HEK293T (cell line): ENCODE results near the gene ZNF618.

Experiments
- CTCF ChIA-PET: fragments of 350-600 bp; formaldehyde crosslinking; extraction: SDS; loops from one replicate; lab custom pipeline; 2021; ENCODE audit warnings: antibody characterized with exemption, inconsistent platforms; lab: Yijun Ruan, JAX
- POLR2A ChIA-PET: fragments of 350-600 bp; formaldehyde crosslinking; extraction: SDS; loops from one replicate; lab custom pipeline; 2020; ENCODE audit warnings: antibody characterized with exemption, inconsistent platforms; lab: Yijun Ruan, JAX
- DNase-seq: peaks from one replicate; pipeline ENCODE4 v3.0.0; 2012; ENCODE audit warnings: mixed read lengths; ENCODE audit errors: extremely low spot score
- ARNT ChIP-seq: fragments of 450-650 bp; IDR thresholded peaks from 2 replicates; pipeline ENCODE4 v1.6.1; 2017; ENCODE audit warnings: mild to moderate bottlenecking
- BHLHE40 ChIP-seq: fragments of 450-650 bp; IDR thresholded peaks from 2 replicates; pipeline ENCODE4 v1.6.1; 2016; ENCODE audit warnings: mild to moderate bottlenecking, moderate library complexity, borderline replicate concordance
- CTBP1 ChIP-seq: fragments of 450-650 bp; IDR thresholded peaks from 2 replicates; pipeline ENCODE4 v1.6.1; 2016; ENCODE audit warnings: borderline replicate concordance
- ELF4 ChIP-seq: fragments of 450-650 bp; IDR thresholded peaks from 2 replicates; pipeline ENCODE4 v1.6.1; 2017; ENCODE audit warnings: antibody characterized with exemption
- FOXA1 ChIP-seq: fragments of 450-650 bp; IDR thresholded peaks from 2 replicates; pipeline ENCODE4 v1.6.1; 2016; ENCODE audit warnings: mild to moderate bottlenecking
- FOXK2 ChIP-seq: fragments of 450-650 bp; IDR thresholded peaks from 2 replicates; pipeline ENCODE4 v1.6.1; 2016; ENCODE audit warnings: mild to moderate bottlenecking
- FOXM1 ChIP-seq: fragments of 450-650 bp; IDR thresholded peaks from 2 replicates; pipeline ENCODE4 v1.6.1; 2017; ENCODE audit warnings: mild to moderate bottlenecking, borderline replicate concordance
- HDGF ChIP-seq: fragments of 450-650 bp; IDR thresholded peaks from 2 replicates; pipeline ENCODE4 v1.6.1; 2017; ENCODE audit warnings: antibody characterized with exemption, borderline replicate concordance
- L3MBTL2 ChIP-seq: fragments of 450-650 bp; conservative IDR thresholded peaks from 2 replicates; pipeline ENCODE4 v1.6.1; 2016; ENCODE audit warnings: mild to moderate bottlenecking
- LEF1 ChIP-seq: fragments of 450-650 bp; IDR thresholded peaks from 2 replicates; pipeline ENCODE4 v1.6.1; 2017; ENCODE audit warnings: mild to moderate bottlenecking, borderline replicate concordance
- NFRKB ChIP-seq: fragments of 450-650 bp; IDR thresholded peaks from 2 replicates; pipeline ENCODE4 v1.6.1; 2016; ENCODE audit warnings: mild to moderate bottlenecking, moderate library complexity
- PKNOX1 ChIP-seq: fragments of 450-650 bp; IDR thresholded peaks from 2 replicates; pipeline ENCODE4 v1.6.1; 2016
- SP1 ChIP-seq: fragments of 450-650 bp; IDR thresholded peaks from 2 replicates; pipeline ENCODE4 v1.6.1; 2017
- SUZ12 ChIP-seq: fragments of 450-650 bp; IDR thresholded peaks from 2 replicates; pipeline ENCODE4 v1.6.1; 2016; ENCODE audit warnings: mild to moderate bottlenecking
- TARDBP ChIP-seq: fragments of 450-650 bp; IDR thresholded peaks from 2 replicates; pipeline ENCODE4 v1.6.1; 2016
- ZNF384 ChIP-seq: fragments of 450-650 bp; IDR thresholded peaks from 2 replicates; pipeline ENCODE4 v1.6.1; 2016

The ZNF618 gene

DNA sequence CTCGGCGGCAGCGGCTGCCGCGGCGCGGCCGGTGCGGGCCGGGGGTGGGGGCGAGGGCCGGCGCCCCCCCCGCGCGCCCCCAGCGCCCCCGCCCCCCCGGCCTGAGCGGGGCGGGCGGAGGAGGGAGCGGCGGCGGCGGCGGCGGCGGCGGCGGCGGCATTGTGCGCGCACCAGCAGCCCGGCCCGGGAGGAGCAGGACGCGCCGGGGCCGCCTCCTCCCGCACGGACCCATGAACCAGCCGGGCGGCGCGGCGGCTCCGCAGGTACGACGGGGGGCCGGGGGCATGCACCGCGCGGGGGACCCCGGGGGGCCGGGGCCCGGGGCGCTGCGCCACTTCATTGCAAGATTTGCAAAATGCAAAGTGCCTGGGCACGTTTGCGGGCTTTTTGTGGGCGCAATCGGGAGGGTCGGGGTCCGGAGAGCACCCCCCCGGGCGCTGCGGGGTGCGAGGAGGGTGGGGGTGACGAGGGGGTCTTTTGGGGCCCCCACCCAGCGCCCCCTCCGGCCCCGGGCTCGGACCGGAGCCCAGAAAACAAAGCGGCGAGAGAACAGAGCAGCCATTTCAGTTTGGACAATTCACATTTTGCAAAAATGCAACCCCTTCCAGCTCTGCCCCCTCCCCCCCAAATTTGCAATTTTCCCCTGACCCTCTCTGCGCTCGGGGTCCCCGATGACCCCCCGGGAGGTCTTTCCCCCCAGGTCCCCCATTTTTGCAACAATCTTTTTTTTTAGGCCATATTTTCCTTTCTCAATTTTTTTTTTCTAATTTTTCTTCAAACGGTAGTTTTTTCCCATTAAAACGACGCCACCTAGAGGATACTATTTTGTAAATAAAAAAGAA lies at the start of gene ZNF618:
TSS of gene ZNF618 (plus strand) at position 159 of the 842 bp plus-strand sequence. CDS start at position 231, 72 bp downstream.
- POLR2A ChIA-PET, result no interaction called here
- peak; percentile 65 for DNase-seq
- CTCF ChIA-PET, result interaction anchor here (0.7 to 0.8 kb wide), 2 partner anchors 15 to 91 kb away, joined by 3 to 11 read pairs; no protein-coding TSS in a partner anchor
- TF ChIP-seq ZNF384, result peak; percentile 79
- no peak for TF ChIP-seq SP1

GRCh38 chr9:113828221-113828620 lies 47.9 kb upstream of the ZNF618 start:
- POLR2A ChIA-PET, result no interaction called here
- DNase-seq, result no peak
- CTCF ChIA-PET, result no interaction called here
- TF ChIP-seq TARDBP (no peak), SP1 (no peak), CTBP1 (no peak), ARNT (no peak), SUZ12 (no peak)

DNA sequence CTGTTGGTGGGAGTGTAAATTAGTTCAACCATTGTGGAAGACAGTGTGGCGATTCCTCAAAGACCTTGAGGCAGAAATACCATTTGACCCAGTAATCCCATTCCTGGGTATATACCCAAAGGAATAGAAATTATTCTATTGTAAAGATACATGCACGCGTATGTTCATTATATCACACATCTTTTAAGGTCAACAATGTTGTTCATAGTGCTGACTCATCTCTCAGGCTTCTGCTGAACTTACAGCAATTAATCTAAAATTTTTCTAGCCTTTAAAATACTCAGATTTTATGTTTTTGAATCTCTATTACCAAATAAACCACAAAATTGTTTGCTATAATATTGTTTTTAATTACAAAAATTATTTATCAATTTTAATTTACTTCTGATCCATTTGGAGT lies 38.8 kb upstream of the ZNF618 start:
- ChIA-PET CTCF (no interaction called here), POLR2A (no interaction called here)
- DNase-seq, result no peak
- TF ChIP-seq SUZ12 (no peak), FOXK2 (no peak), ARNT (no peak), FOXM1 (no peak), HDGF (no peak), FOXA1 (no peak), NFRKB (no peak), L3MBTL2 (no peak), SP1 (no peak), ELF4 (no peak), BHLHE40 (no peak), CTBP1 (no peak), PKNOX1 (no peak)

DNA sequence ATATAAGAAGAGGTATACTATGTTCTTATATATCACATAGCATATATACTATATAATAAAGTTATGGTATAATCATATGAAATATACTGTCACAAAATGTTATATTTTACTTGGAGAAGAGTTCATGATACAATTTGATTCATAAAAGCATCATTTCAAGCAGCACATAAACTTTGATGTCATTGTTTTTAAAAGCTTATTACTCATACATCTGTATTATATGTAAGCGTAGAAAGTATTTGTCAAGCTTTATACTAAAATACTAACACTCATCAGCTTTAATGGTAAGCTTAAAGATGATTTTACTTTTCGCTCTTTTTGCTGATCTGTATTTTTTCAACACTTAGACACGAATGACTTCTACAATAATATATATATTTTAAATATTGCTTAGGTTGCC lies 34.0 kb upstream of the ZNF618 start:
- DNase-seq, result no peak
- no peak for TF ChIP-seq FOXK2
- POLR2A ChIA-PET, result no interaction called here
- CTCF ChIA-PET, result interaction anchor here (1.0 kb wide), 1 partner anchor 34 kb away, joined by 3 read pairs; no protein-coding TSS in a partner anchor

DNA sequence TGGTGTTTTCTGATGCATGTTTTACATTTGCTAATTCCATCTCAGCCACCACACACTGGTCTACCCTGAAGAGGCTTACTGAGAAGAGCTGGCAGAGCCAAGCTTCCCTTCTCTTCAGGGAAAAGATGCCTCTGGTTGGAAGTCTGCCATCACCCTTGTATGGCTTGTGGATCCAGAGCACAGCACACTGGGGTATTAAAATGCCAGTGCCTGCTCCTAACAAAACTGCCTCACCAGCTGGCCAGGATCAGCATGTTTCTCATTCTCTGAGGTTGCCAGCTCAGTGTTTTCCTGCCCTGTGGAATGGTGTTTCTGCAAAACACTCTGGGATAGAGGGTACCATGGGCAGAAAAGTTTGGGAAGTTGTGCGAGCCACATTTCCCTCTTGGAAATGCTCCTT lies 31.6 kb upstream of the ZNF618 start:
- TF ChIP-seq FOXK2 (no peak), NFRKB (no peak), HDGF (no peak), PKNOX1 (no peak), FOXM1 (no peak)
- no peak for DNase-seq
- POLR2A ChIA-PET, result no interaction called here
- CTCF ChIA-PET, result no interaction called here

DNA sequence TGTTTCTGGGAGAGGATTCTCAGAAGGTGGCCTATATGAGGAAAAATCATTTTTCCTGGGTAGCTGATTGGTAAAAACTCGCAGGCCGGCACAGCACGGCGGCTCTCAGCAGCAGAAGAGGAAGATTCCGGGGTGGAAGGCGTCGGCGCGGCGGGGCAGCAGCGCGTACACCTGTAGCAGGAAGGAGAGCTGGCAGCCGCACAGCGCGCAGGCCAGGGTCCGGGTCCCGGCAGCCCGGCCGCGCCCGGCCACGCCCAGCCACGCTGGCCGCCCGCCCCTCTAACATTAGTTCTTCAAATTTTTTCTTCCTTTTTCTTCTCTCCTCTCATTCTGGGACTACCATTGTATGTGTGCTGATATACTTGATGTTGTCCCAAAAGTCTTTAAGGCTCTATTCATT lies 24.8 kb upstream of the ZNF618 start:
- DNase-seq, result no peak
- no peak for TF ChIP-seq FOXA1
- no peak for TF ChIP-seq HDGF
- no peak for TF ChIP-seq NFRKB
- no peak for TF ChIP-seq ELF4
- TF ChIP-seq FOXM1, result no peak
- ChIA-PET CTCF (no interaction called here), POLR2A (no interaction called here)

DNA sequence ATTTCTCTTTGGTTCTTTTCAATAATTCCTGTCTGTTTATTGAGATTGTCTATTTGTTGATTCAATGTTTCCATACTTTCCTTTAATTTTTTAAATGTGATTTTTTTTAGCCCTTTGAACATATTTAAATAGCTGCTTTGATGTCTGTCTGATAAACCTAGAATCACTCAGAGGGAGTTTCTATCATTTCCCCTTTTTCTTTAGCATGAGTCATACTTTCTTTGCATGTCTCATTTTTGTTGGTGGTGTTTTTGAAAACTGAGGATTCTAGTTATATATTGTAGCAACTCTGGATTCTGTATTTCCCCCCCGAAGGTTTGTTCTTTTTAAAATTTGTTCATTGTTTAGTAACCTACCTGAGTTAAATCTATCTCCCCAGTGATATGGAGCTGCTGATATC lies 24.2 kb upstream of the ZNF618 start:
- ChIA-PET POLR2A (no interaction called here), CTCF (no interaction called here)
- DNase-seq, result no peak
- TF ChIP-seq SUZ12 (no peak), HDGF (no peak), ELF4 (no peak), NFRKB (no peak), PKNOX1 (no peak)

GRCh38 chr9:113853333-113853732 lies 22.8 kb upstream of the ZNF618 start:
- TF ChIP-seq L3MBTL2 (no peak), CTBP1 (no peak), LEF1 (no peak), BHLHE40 (no peak), ZNF384 (no peak), SUZ12 (no peak), ELF4 (no peak), SP1 (no peak), HDGF (no peak), PKNOX1 (no peak), FOXA1 (no peak), ARNT (no peak)
- ChIA-PET CTCF (no interaction called here), POLR2A (no interaction called here)
- DNase-seq, result peak; percentile 19
